Right atrium auricular region (tissue), 2 donors: ENCODE measurements around the gene TMEM235. TPM values are rescaled to one million over a fixed set of nuclear protein-coding genes. Genes with fewer than 3 reads are reported as not detected.

Source experiments
- DNase-seq: peaks from one replicate; pipeline ENCODE4 v3.0.0-alpha.2; 2019; ENCODE audit warnings: low spot score
- H3K27ac ChIP-seq, 2 donors: fragments of 200-600 bp; sonication (generic); 1 replicate in 1 of 2; 2 replicates in 1 of 2; pipeline ENCODE4 v1.5.1; 2016 to 2019
- H3K27me3 ChIP-seq, 2 donors: fragments of 200-600 bp; sonication (generic); one replicate each; pipeline versions ENCODE4 v1.5.1 to v1.6.0; 2017 to 2019
- H3K36me3 ChIP-seq: fragments of 200-600 bp; sonication (generic); one replicate; pipeline ENCODE4 v1.5.1; 2016
- H3K4me1 ChIP-seq, 2 donors: fragments of 200-600 bp; sonication (generic); one replicate each; pipeline versions ENCODE4 v1.5.1 to v1.6.0; 2017 to 2019
- H3K4me3 ChIP-seq, 2 donors: fragments of 200-600 bp; sonication (generic); 1 replicate in 1 of 2; 2 replicates in 1 of 2; pipeline ENCODE4 v1.5.1; 2017 to 2019; ENCODE audit warnings: mild to moderate bottlenecking in 1 of 2, moderate library complexity in 1 of 2
- H3K9me3 ChIP-seq, 2 donors: fragments of 200-600 bp; sonication (generic); one replicate each; pipeline ENCODE4 v1.5.1; 2019
- CTCF ChIP-seq, 2 donors: fragments of 200-600 bp; sonication (generic); IDR thresholded peaks; one replicate each; pipeline ENCODE4 v1.5.1; 2019; ENCODE audit warnings: antibody characterized with exemption in 2 of 2
- total RNA-seq, 2 donors: library from RNA; depleted of rRNA; stranded (reverse); fragments of >200 nt; gene quantifications; one replicate each; pipeline ENCODE4 v1.1.0, GENCODE V29; 2016

TMEM235 gene
- total RNA-seq, 2 donors from 2014 or later, result not detected

- no peaks in the 10 kb centered on the region for H3K36me3 ChIP-seq
- H3K4me1 ChIP-seq, result no peaks in the 10 kb centered on the region
- no peaks in the 10 kb centered on the region for H3K9me3 ChIP-seq
- no peak overlapping the region for H3K27ac ChIP-seq
- DNase-seq, result no peak
- TF ChIP-seq CTCF (IDR thresholded peaks at IDR 0.05), result no peak
- no peak overlapping the region for H3K4me3 ChIP-seq
- H3K27me3 ChIP-seq, result no peaks in the 10 kb centered on the region
Measured at GRCh38 chr17:78240839-78241238, 9.4 kb downstream of the TMEM235 start.

- Histone ChIP-seq H3K27ac (no peak overlapping the region), H3K36me3 (no peaks in the 10 kb centered on the region), H3K9me3 (no peaks in the 10 kb centered on the region), H3K4me3 (no peak overlapping the region), H3K4me1 (no peaks in the 10 kb centered on the region), H3K27me3 (no peaks in the 10 kb centered on the region)
- no peak for TF ChIP-seq CTCF (IDR thresholded peaks at IDR 0.05)
- DNase-seq, result no peak
Measured at GRCh38 chr17:78241277-78242023, 10.0 kb downstream of the TMEM235 start.

- H3K4me1 ChIP-seq, result no peaks in the 10 kb centered on the region
- no peaks in the 10 kb centered on the region for H3K36me3 ChIP-seq
- DNase-seq, result no peak
- no peaks in the 10 kb centered on the region for H3K27me3 ChIP-seq
- no peak overlapping the region for H3K4me3 ChIP-seq
- no peaks in the 10 kb centered on the region for H3K9me3 ChIP-seq
- no peak overlapping the region for H3K27ac ChIP-seq
- no peak for TF ChIP-seq CTCF (IDR thresholded peaks at IDR 0.05)
Measured at GRCh38 chr17:78242024-78242742, 10.8 kb downstream of the TMEM235 start.

GRCh38 chr17:78247304-78247703 is 15.9 kb downstream of the TMEM235 start:
- Histone ChIP-seq H3K27ac (no peak overlapping the region), H3K27me3 (no peaks in the 10 kb centered on the region), H3K9me3 (no peaks in the 10 kb centered on the region), H3K4me3 (no peak overlapping the region), H3K4me1 (peaks cover 0 to 11% of the 10 kb centered on the region in 2 donors), H3K36me3 (no peaks in the 10 kb centered on the region)
- DNase-seq, result no peak
- no peak for TF ChIP-seq CTCF (IDR thresholded peaks at IDR 0.05)

GRCh38 chr17:78248051-78248914 is 16.9 kb downstream of the TMEM235 start:
- no peaks in the 10 kb centered on the region for H3K9me3 ChIP-seq
- H3K27me3 ChIP-seq, result no peaks in the 10 kb centered on the region
- no peak for TF ChIP-seq CTCF (IDR thresholded peaks at IDR 0.05)
- DNase-seq, result no peak
- H3K4me1 ChIP-seq, result peaks cover 0 to 13% of the 10 kb centered on the region in 2 donors
- H3K4me3 ChIP-seq, result no peak overlapping the region
- no peaks in the 10 kb centered on the region for H3K36me3 ChIP-seq
- H3K27ac ChIP-seq, result peak overlapping the region; percentile 42 to 64
